Esophagus muscularis mucosa (tissue), 3 donors: ENCODE data around the gene RPL21.

Experiments used
- POLR2AphosphoS5 ChIP-seq, 2 donors: sonication (generic); formaldehyde crosslinking; IDR thresholded peaks; one replicate each; pipeline ENCODE4 v1.6.1; 2017; ENCODE audit warnings: antibody characterized with exemption in 2 of 2
- TF ChIP-seq, protein P1 (sequence below), 3 experiments: fragments of 200-600 bp in 2 of 3; fragments of 450-650 bp in 1 of 3; sonication (generic) in 2 of 3; IDR thresholded peaks; one replicate each; pipeline ENCODE4 v1.5.1; 2017 to 2019; ENCODE audit warnings: antibody characterized with exemption in 3 of 3, mild to moderate bottlenecking in 2 of 3, moderate library complexity in 1 of 3

DNA sequence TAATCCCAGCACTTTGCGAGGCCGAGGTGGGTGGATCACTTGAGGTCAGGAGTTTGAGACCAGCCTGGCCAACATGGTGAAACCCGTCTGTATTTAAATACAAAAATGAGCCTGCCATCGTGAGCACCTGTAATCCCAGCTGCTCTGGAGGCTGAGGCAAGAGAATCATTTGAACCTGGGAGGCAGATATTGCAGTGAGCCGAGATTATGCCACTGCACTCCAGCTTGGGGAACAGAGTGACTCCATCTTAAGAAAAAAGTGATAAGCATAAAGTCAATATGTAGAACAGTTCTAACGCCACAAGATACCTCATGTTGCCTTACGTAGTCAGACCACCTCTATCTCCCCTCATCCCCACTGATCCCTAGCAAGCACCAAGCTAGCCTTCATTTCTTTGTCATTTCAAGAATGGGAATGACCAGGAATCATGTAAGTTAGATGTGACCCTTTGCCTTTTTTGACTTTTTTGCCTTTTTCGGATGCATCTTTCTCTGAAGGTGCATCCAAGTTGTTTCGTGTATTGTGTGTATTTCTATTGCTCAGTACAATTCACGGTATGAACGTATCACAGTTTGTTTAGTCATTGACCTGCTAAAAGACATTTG is 6.4 kb downstream of the RPL21 start:
- TF ChIP-seq, protein P1, sequence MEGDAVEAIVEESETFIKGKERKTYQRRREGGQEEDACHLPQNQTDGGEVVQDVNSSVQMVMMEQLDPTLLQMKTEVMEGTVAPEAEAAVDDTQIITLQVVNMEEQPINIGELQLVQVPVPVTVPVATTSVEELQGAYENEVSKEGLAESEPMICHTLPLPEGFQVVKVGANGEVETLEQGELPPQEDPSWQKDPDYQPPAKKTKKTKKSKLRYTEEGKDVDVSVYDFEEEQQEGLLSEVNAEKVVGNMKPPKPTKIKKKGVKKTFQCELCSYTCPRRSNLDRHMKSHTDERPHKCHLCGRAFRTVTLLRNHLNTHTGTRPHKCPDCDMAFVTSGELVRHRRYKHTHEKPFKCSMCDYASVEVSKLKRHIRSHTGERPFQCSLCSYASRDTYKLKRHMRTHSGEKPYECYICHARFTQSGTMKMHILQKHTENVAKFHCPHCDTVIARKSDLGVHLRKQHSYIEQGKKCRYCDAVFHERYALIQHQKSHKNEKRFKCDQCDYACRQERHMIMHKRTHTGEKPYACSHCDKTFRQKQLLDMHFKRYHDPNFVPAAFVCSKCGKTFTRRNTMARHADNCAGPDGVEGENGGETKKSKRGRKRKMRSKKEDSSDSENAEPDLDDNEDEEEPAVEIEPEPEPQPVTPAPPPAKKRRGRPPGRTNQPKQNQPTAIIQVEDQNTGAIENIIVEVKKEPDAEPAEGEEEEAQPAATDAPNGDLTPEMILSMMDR (IDR thresholded peaks at IDR 0.05), result no peak
- peak in 1 of 2 donors; percentile 19 for TF ChIP-seq POLR2AphosphoS5 (IDR thresholded peaks at IDR 0.05)
